Neural progenitor cell (in vitro differentiated cells): Measurements from ENCODE around the gene PRIMA1.

Source experiments
- EZH2phosphoT487 ChIP-seq: fragments of 200-600 bp; sonication (generic); IDR thresholded peaks from 2 replicates; pipeline ENCODE4 v1.6.1; 2017; ENCODE audit warnings: antibody characterized with exemption
- TF ChIP-seq, protein P1 (sequence below): fragments of 200-600 bp; sonication (generic); IDR thresholded peaks from 2 replicates; pipeline ENCODE4 v1.5.1; 2017; ENCODE audit warnings: antibody characterized with exemption, mild to moderate bottlenecking

DNA sequence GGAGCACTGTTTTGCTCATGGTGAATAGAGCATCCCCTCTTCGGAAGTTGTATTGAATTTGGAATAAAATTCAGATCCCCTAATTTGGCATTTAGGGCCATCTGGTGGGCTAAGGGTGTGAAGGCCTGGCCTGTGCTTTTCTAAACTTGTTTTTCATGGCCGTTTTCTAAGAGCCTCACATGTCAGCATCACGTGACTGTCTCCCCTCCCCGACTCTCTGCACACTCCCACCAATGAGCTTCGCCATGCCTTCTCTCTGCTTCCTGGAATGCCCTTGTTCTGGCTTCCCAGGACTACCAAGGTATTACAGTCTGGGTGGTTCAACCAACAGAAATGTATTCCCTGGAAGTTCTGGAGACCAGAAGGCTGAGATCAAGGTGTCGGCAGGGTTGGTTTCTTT is 85.3 kb downstream of the PRIMA1 start:
- TF ChIP-seq, protein P1, sequence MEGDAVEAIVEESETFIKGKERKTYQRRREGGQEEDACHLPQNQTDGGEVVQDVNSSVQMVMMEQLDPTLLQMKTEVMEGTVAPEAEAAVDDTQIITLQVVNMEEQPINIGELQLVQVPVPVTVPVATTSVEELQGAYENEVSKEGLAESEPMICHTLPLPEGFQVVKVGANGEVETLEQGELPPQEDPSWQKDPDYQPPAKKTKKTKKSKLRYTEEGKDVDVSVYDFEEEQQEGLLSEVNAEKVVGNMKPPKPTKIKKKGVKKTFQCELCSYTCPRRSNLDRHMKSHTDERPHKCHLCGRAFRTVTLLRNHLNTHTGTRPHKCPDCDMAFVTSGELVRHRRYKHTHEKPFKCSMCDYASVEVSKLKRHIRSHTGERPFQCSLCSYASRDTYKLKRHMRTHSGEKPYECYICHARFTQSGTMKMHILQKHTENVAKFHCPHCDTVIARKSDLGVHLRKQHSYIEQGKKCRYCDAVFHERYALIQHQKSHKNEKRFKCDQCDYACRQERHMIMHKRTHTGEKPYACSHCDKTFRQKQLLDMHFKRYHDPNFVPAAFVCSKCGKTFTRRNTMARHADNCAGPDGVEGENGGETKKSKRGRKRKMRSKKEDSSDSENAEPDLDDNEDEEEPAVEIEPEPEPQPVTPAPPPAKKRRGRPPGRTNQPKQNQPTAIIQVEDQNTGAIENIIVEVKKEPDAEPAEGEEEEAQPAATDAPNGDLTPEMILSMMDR = no peak
- no peak for TF ChIP-seq EZH2phosphoT487
